Measurements from ENCODE around the gene FHL3.

- TF ChIP-seq POLR2AphosphoS5 (IDR thresholded peaks at IDR 0.05; ENCODE audit: low read depth, low read length) (no peak), CTCF (IDR thresholded peaks at IDR 0.05) (no peak)
Observed at GRCh38 chr1:38009088-38009840, 4.0 kb upstream of the FHL3 start.
